Liver (tissue), 9 donors: ENCODE data around the gene SEPTIN14. TPM values are rescaled to one million over a fixed set of nuclear protein-coding genes. Genes with fewer than 3 reads are reported as not detected.

ENCODE experiments used
- DNase-seq: peaks from one replicate; pipeline ENCODE4 v3.0.0-alpha.2; 2017; ENCODE audit warnings: low spot score
- H3K27ac ChIP-seq, 2 donors: one replicate each; pipeline ENCODE4 v1.7.0; 2013; ENCODE audit warnings: inconsistent platforms in 2 of 2, low read length in 2 of 2, control low read depth in 1 of 2, low read depth in 1 of 2, mild to moderate bottlenecking in 1 of 2
- H3K27me3 ChIP-seq, 4 donors: one replicate each; pipeline versions ENCODE4 v1.6.1 to v1.7.0; 2013; ENCODE audit warnings: low read length in 3 of 4, inconsistent platforms in 1 of 4, mild to moderate bottlenecking in 1 of 4, moderate library complexity in 1 of 4; ENCODE audit not compliant: control insufficient read depth in 4 of 4, insufficient read depth in 4 of 4
- H3K36me3 ChIP-seq, 4 donors: one replicate each; pipeline versions ENCODE4 v1.6.1 to v1.7.0; 2013; ENCODE audit warnings: low read length in 3 of 4, mild to moderate bottlenecking in 3 of 4, low read depth in 1 of 4, moderate library complexity in 1 of 4; ENCODE audit not compliant: control insufficient read depth in 4 of 4, insufficient read depth in 3 of 4
- H3K4me1 ChIP-seq, 4 donors: one replicate each; pipeline versions ENCODE4 v1.6.1 to v1.7.0; 2013; ENCODE audit warnings: low read length in 3 of 4, mild to moderate bottlenecking in 3 of 4, moderate library complexity in 1 of 4; ENCODE audit not compliant: control insufficient read depth in 4 of 4, insufficient read depth in 4 of 4
- H3K4me3 ChIP-seq, 3 donors: one replicate each; pipeline versions ENCODE4 v1.6.1 to v1.7.0; 2013; ENCODE audit warnings: low read length in 3 of 3, control low read depth in 1 of 3, low read depth in 1 of 3, mild to moderate bottlenecking in 1 of 3
- H3K9ac ChIP-seq, 2 donors: one replicate each; pipeline ENCODE4 v1.7.0; 2013; ENCODE audit warnings: low read length in 2 of 2, mild to moderate bottlenecking in 2 of 2, moderate library complexity in 2 of 2, control low read depth in 1 of 2, low read depth in 1 of 2
- H3K9me3 ChIP-seq, 4 donors: one replicate each; pipeline versions ENCODE4 v1.6.1 to v1.7.0; 2013; ENCODE audit warnings: low read length in 3 of 4; ENCODE audit not compliant: control insufficient read depth in 4 of 4
- ATF3 ChIP-seq: IDR thresholded peaks from 2 replicates; pipeline ENCODE4 v1.6.1; 2016; ENCODE audit warnings: antibody characterized with exemption
- EGR1 ChIP-seq, 2 donors: IDR thresholded peaks; 2 replicates each; pipeline ENCODE4 v1.6.1; 2016 to 2018; ENCODE audit warnings: antibody characterized with exemption in 2 of 2, low read depth in 2 of 2
- FOXA1 ChIP-seq: IDR thresholded peaks from 2 replicates; pipeline ENCODE4 v1.6.1; 2016; ENCODE audit warnings: antibody characterized with exemption
- FOXA2 ChIP-seq: IDR thresholded peaks from 2 replicates; pipeline ENCODE4 v1.6.1; 2016; ENCODE audit warnings: antibody characterized with exemption
- HNF4A ChIP-seq, 2 donors: conservative IDR thresholded peaks; 2 replicates each; pipeline ENCODE4 v1.6.1; 2016; ENCODE audit warnings: antibody characterized with exemption in 2 of 2, mild to moderate bottlenecking in 2 of 2
- HNF4G ChIP-seq: IDR thresholded peaks from 2 replicates; pipeline ENCODE4 v1.6.1; 2016; ENCODE audit warnings: antibody characterized with exemption
- JUND ChIP-seq, 2 donors: IDR thresholded peaks; 2 replicates each; pipeline ENCODE4 v1.6.1; 2016; ENCODE audit warnings: antibody characterized with exemption in 2 of 2
- MAX ChIP-seq: IDR thresholded peaks from 2 replicates; pipeline ENCODE4 v1.6.1; 2016; ENCODE audit warnings: antibody characterized with exemption
- NR2F2 ChIP-seq: IDR thresholded peaks from 2 replicates; pipeline ENCODE4 v1.6.1; 2016; ENCODE audit warnings: antibody characterized with exemption
- RAD21 ChIP-seq, 2 donors: IDR thresholded peaks; 2 replicates each; pipeline ENCODE4 v1.6.1; 2016; ENCODE audit warnings: antibody characterized with exemption in 2 of 2, mild to moderate bottlenecking in 2 of 2
- REST ChIP-seq: IDR thresholded peaks from 2 replicates; pipeline ENCODE4 v1.6.1; 2016; ENCODE audit warnings: antibody characterized with exemption, mild to moderate bottlenecking
- RXRA ChIP-seq, 2 donors: IDR thresholded peaks; 2 replicates each; pipeline ENCODE4 v1.6.1; 2017 to 2018; ENCODE audit warnings: antibody characterized with exemption in 2 of 2, mild to moderate bottlenecking in 1 of 2
- TAF1 ChIP-seq: conservative IDR thresholded peaks from 2 replicates; pipeline ENCODE4 v1.6.1; 2016; ENCODE audit warnings: antibody characterized with exemption, mild to moderate bottlenecking
- ZBTB33 ChIP-seq: IDR thresholded peaks from 2 replicates; pipeline ENCODE4 v1.6.1; 2016; ENCODE audit warnings: antibody characterized with exemption
- WGBS: extraction: QIAGEN DNeasy Blood & Tissue Kit; methylation state at CpG from one replicate; pipeline ENCODE4 v1.1.7; 2013; 5-methylcytosine and 5-hydroxymethylcytosine counted together
- polyA plus RNA-seq, 2 donors: library from polyadenylated mRNA; stranded (reverse) in 1 of 2; unstranded in 1 of 2; fragments of 200-250 nt in 1 of 2; fragments of >200 nt in 1 of 2; fragmentation: Nextera tagmentation in 1 of 2; extraction: Ambion mirVana in 1 of 2; gene quantifications; one replicate each; pipeline versions ENCODE4 v1.2.1 to v1.2.3, GENCODE V29; 2013 to 2015
- total RNA-seq, 2 donors: library from RNA; depleted of rRNA; stranded (reverse); fragments of >200 nt; gene quantifications; one replicate each; pipeline ENCODE4 v1.2.3, GENCODE V29; 2014
- donor health status: healthy.
- donor health status: healthy.
- donor health status: healthy.
- donor health status: healthy.
- donor health status: healthy.

SEPTIN14 gene
- total and polyA plus RNA-seq, 4 donors, result not detected

GRCh38 chr7:55898287-55898686 is 35.7 kb upstream of the SEPTIN14 start:
- TF ChIP-seq ATF3 (no peak), EGR1 (IDR thresholded peaks at IDR 0.05; ENCODE audit: low read depth in 2 of 2) (no peak), REST (no peak), JUND (IDR thresholded peaks at IDR 0.05) (no peak), ZBTB33 (no peak)
- no peaks in the 10 kb centered on the region for H3K9me3 ChIP-seq
- WGBS, result 92% methylated on average over 4 of the region's 4 CpGs
- no peak for DNase-seq
- no peak overlapping the region for H3K9ac ChIP-seq
- H3K27me3 ChIP-seq, result no peaks in the 10 kb centered on the region
- no peak overlapping the region for H3K27ac ChIP-seq
- H3K36me3 ChIP-seq, result peaks cover 0 to 2% (median 0%) of the 10 kb centered on the region in 4 donors
- no peaks in the 10 kb centered on the region for H3K4me1 ChIP-seq
- H3K4me3 ChIP-seq, result no peak overlapping the region

GRCh38 chr7:55895021-55895420 is 32.5 kb upstream of the SEPTIN14 start:
- Histone ChIP-seq H3K36me3 (peaks cover 0 to 2% (median 0%) of the 10 kb centered on the region in 4 donors), H3K27ac (no peak overlapping the region), H3K4me3 (no peak overlapping the region), H3K9ac (no peak overlapping the region), H3K27me3 (no peaks in the 10 kb centered on the region), H3K9me3 (no peaks in the 10 kb centered on the region), H3K4me1 (no peaks in the 10 kb centered on the region)
- no peak for DNase-seq
- WGBS, result 96% methylated on average over 4 of the region's 4 CpGs
- TF ChIP-seq ATF3 (no peak), HNF4G (no peak), FOXA2 (no peak), REST (no peak), FOXA1 (no peak), RAD21 (IDR thresholded peaks at IDR 0.05) (no peak), RXRA (IDR thresholded peaks at IDR 0.05) (no peak), TAF1 (no peak), ZBTB33 (no peak), NR2F2 (no peak), MAX (no peak), EGR1 (IDR thresholded peaks at IDR 0.05; ENCODE audit: low read depth in 2 of 2) (no peak), HNF4A (conservative IDR thresholded peaks at IDR 0.05) (no peak)
